SJSA1 (cell line): ENCODE measurements around the gene VSNL1. TPM values are rescaled to one million over a fixed set of nuclear protein-coding genes. Genes with fewer than 3 reads are reported as not detected.

Experiments used
- DNase-seq, 2 experiments: peaks; one replicate each; pipeline ENCODE4 v3.0.0-alpha.2; 2015 to 2020; ENCODE audit warnings: low spot score in 2 of 2, low read depth in 1 of 2
- H3K27ac ChIP-seq: fragments of 250-450 bp; sonication (Bioruptor Pico); 2 replicates; pipeline ENCODE4 v1.5.1; 2020; ENCODE audit warnings: mild to moderate bottlenecking, moderate library complexity
- H3K27me3 ChIP-seq: fragments of 250-450 bp; sonication (Bioruptor Pico); replicated peaks from 2 replicates; pipeline ENCODE4 v1.5.1; 2020; ENCODE audit warnings: mild to moderate bottlenecking, moderate library complexity
- H3K36me3 ChIP-seq: fragments of 250-450 bp; sonication (Bioruptor Pico); 2 replicates; pipeline ENCODE4 v1.5.1; 2020; ENCODE audit warnings: mild to moderate bottlenecking
- H3K4me1 ChIP-seq: fragments of 250-450 bp; sonication (Bioruptor Pico); replicated peaks from 2 replicates; pipeline ENCODE4 v1.6.1; 2021; ENCODE audit warnings: mild to moderate bottlenecking
- H3K4me3 ChIP-seq: fragments of 250-450 bp; sonication (Bioruptor Pico); 2 replicates; pipeline ENCODE4 v1.5.1; 2020; ENCODE audit warnings: mild to moderate bottlenecking
- H3K9me3 ChIP-seq: fragments of 250-450 bp; sonication (Bioruptor Pico); replicated peaks from 2 replicates; pipeline ENCODE4 v1.5.1; 2020; ENCODE audit warnings: mild to moderate bottlenecking
- total RNA-seq: library from RNA; depleted of rRNA; stranded (reverse); fragments of >200 nt; shearing (Covaris generic); gene quantifications from 2 replicates; pipeline ENCODE4 v1.2.3, GENCODE V29; 2014

VSNL1 gene
- total RNA-seq, 1 experiment from 2014 or later, result 1.00 TPM

DNA sequence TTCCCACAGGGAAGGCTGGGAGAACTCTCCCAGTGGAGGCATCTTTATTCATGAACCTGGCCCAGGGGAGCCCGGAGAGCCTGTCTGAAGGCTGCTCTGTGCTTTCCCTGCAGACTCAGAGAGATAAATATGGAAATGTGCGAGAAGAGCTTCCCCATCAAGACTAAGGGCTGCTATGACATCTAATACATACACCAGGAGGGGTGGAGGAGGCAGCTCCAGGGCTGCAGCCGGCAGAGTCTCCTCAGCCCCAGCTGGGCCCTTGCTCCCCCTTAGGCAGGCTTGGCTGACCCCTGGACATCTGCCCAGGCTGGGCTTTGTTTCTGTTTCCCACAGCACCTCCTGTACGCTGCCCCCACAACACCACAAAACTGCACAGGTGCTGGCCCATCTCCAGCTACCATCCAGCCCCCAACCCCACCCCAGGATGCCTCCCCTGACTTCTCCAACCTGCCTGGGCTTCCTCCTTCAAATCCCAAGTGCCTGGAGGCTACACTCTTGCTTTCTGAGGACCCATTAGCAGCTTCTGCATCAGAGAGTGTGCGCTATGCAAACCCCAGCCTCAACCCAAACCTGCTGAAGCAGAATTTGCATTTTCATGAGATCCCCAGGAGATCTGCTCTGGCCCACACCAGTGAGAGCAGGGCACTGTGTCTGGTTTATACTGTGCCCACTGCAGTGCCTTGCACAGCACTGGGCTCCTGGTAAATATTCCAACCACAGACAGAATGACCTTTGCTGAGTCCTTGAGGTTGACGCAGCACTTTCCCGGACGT lies 96.8 kb downstream of the VSNL1 start:
- H3K27me3 ChIP-seq, result no peaks in the 10 kb centered on the region
- no peak for DNase-seq
- no peak overlapping the region for H3K4me3 ChIP-seq
- no peaks in the 10 kb centered on the region for H3K36me3 ChIP-seq
- no peaks in the 10 kb centered on the region for H3K4me1 ChIP-seq
- no peaks in the 10 kb centered on the region for H3K9me3 ChIP-seq
- H3K27ac ChIP-seq, result no peak overlapping the region

DNA sequence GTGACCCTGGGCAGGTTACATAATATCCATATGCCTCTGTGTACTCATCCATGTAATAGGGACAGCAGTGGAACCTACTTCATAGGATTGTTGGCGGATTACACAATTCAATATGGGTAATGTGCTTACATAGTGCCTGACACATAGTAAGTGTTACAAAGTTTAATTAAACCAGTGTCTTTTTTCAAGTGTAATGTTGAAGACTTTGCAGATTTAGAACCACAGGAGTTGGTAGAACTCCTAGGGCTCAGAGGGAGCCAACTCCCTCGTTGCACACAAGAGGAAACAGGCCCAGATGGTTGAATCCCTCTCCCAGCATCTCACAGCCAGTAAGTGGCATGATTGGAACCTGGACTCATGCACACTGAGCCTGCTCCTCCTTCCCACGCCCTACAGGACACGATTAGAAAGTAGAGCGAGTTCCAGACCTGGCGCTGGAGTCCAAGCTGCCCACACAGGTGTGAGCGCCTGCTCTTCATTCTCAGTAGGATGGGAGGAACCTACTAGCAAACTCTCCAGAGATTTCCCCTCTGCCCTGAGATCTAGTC lies 97.8 kb downstream of the VSNL1 start:
- H3K9me3 ChIP-seq, result no peaks in the 10 kb centered on the region
- peaks cover 9% of the 10 kb centered on the region for H3K4me1 ChIP-seq
- DNase-seq, result no peak
- H3K27ac ChIP-seq, result no peak overlapping the region
- H3K27me3 ChIP-seq, result no peaks in the 10 kb centered on the region
- H3K36me3 ChIP-seq, result no peaks in the 10 kb centered on the region
- H3K4me3 ChIP-seq, result no peak overlapping the region

GRCh38 chr2:17640406-17640805 lies 99.9 kb downstream of the VSNL1 start:
- Histone ChIP-seq H3K27ac (no peak overlapping the region), H3K36me3 (no peaks in the 10 kb centered on the region), H3K4me1 (peaks cover 24% of the 10 kb centered on the region), H3K27me3 (no peaks in the 10 kb centered on the region), H3K4me3 (no peak overlapping the region), H3K9me3 (no peaks in the 10 kb centered on the region)
- no peak for DNase-seq

DNA sequence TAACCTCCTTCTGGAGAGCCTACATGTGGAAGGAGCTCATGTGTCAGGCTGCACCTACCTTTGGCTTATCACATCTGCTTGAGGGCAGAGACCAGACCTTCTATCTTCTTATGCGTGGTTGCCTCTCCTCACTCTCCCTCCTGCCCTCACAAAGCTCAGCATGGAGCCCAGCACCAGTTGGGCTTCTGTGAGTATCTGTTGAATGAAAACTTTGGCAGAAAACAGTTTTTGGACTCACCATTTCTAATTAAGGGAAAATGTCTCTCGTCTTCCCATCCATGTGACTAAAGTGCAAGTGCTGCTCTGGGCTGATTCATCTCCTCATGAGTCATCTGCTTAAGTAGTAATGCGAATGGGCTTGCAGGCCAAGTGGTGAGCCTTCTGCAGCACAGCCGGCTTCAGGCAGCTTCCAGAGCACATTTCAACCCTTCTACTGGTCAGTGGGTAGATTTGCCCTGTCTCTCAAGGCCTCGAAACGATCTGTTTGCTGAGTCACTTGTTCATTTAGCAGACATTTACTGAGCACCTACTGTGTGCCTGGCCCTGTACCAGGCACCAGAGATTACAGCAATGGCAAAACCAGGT lies 102.6 kb downstream of the VSNL1 start:
- peak; percentile 68 to 81 for DNase-seq
- Histone ChIP-seq H3K36me3 (no peaks in the 10 kb centered on the region), H3K27me3 (no peaks in the 10 kb centered on the region), H3K4me3 (no peak overlapping the region), H3K27ac (peak overlapping the region; percentile 34), H3K4me1 (peaks cover 29% of the 10 kb centered on the region), H3K9me3 (no peaks in the 10 kb centered on the region)

GRCh38 chr2:17644997-17645720 lies 104.7 kb downstream of the VSNL1 start:
- no peaks in the 10 kb centered on the region for H3K36me3 ChIP-seq
- no peak overlapping the region for H3K4me3 ChIP-seq
- peak in 1 of 2 experiments; percentile 4 for DNase-seq
- peaks cover 29% of the 10 kb centered on the region for H3K4me1 ChIP-seq
- H3K27me3 ChIP-seq, result no peaks in the 10 kb centered on the region
- H3K27ac ChIP-seq, result no peak overlapping the region
- no peaks in the 10 kb centered on the region for H3K9me3 ChIP-seq

GRCh38 chr2:17646081-17646554 lies 105.6 kb downstream of the VSNL1 start:
- no peak overlapping the region for H3K27ac ChIP-seq
- H3K4me1 ChIP-seq, result peaks cover 29% of the 10 kb centered on the region
- DNase-seq, result peak; percentile 57 to 70
- no peak overlapping the region for H3K4me3 ChIP-seq
- H3K9me3 ChIP-seq, result no peaks in the 10 kb centered on the region
- no peaks in the 10 kb centered on the region for H3K27me3 ChIP-seq
- no peaks in the 10 kb centered on the region for H3K36me3 ChIP-seq

GRCh38 chr2:17646838-17647701 lies 106.6 kb downstream of the VSNL1 start:
- Histone ChIP-seq H3K4me3 (no peak overlapping the region), H3K9me3 (no peaks in the 10 kb centered on the region), H3K27ac (no peak overlapping the region), H3K27me3 (no peaks in the 10 kb centered on the region), H3K36me3 (no peaks in the 10 kb centered on the region), H3K4me1 (peaks cover 29% of the 10 kb centered on the region)
- DNase-seq, result no peak

DNA sequence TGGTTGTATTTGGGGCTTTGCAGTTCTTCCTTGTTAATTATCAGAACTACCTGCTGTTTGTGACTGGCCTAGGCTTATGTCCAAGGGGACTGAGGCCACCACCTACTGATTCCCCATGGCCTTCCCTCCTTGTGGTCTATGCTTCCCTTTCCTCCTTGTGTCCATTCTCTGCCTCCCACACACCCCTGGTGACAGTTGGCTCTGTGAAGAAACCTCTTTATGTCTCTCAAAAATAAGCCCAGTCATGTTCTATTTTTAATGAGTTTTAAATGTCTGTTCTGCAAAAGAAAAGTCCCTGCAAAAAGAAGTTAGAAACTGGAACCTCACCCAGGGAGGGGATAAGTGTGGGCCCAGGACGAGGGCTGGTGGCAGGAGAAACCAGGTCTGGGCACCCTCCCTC lies 108.1 kb downstream of the VSNL1 start:
- H3K36me3 ChIP-seq, result no peaks in the 10 kb centered on the region
- no peak overlapping the region for H3K4me3 ChIP-seq
- H3K27ac ChIP-seq, result no peak overlapping the region
- no peaks in the 10 kb centered on the region for H3K9me3 ChIP-seq
- DNase-seq, result no peak
- H3K27me3 ChIP-seq, result no peaks in the 10 kb centered on the region
- H3K4me1 ChIP-seq, result peaks cover 17% of the 10 kb centered on the region

DNA sequence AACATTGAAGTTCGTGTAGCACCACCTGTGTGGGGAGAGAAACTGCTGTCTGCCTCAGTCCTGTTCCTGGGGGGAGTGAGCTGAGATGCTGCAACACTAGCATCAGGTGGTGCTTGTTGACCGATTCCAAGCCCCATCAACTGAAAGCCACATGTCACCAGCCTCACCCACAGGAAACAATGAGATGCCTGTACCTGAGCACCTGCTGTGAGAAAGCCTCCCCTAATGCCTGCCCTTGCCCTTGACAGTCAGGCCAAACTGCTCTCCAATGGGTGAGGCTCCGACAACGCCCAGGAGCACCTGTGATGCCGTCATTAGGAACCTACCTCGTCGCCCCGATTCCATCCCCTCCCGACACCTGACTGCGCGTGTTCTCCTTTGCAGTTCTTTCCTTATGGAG lies 108.5 kb downstream of the VSNL1 start:
- H3K27ac ChIP-seq, result no peak overlapping the region

DNA sequence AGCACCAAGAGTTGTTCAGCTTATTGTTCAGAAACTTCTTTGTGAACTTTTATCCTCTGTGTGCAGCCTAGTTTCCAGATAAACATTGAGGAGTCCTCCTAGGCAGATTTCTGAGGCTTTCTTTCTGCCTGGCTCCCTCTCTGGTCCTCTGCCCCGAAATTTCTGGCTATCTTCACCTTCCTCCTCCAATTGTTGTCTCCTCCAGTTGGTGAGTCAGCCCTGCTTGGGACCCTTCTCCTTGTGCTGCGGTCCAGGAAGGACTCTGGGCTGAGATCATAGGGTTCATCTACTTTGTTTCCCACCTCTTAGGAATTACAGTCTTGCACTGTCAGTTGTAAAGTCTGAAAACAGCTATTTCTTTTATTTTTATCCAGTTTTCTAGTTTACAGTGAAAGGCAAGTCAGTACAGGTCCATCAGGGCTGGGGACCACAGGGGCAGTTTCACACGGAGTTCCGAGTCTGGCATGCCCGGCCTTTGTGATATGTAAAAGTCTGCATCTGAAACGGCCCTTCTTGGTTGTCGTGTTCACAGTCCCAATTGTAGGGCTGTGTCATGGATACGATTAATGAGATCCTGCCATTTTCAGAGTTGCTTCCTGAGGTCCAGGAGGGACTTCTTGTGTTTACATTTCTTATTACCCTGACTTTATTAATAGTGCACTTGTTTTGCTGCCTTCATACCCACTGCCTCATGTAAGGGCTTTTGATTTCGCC lies 112.3 kb downstream of the VSNL1 start:
- Histone ChIP-seq H3K36me3 (no peaks in the 10 kb centered on the region), H3K4me3 (no peak overlapping the region), H3K27ac (no peak overlapping the region), H3K9me3 (no peaks in the 10 kb centered on the region), H3K4me1 (no peaks in the 10 kb centered on the region), H3K27me3 (no peaks in the 10 kb centered on the region)
- DNase-seq, result no peak

More for the DNA sequence above, 108.5 kb downstream of the VSNL1 start:
- no peak overlapping the region for H3K4me3 ChIP-seq
- H3K9me3 ChIP-seq, result no peaks in the 10 kb centered on the region
- no peaks in the 10 kb centered on the region for H3K36me3 ChIP-seq
- no peaks in the 10 kb centered on the region for H3K27me3 ChIP-seq
- peaks cover 13% of the 10 kb centered on the region for H3K4me1 ChIP-seq
- no peak for DNase-seq

- Histone ChIP-seq H3K27me3 (no peaks in the 10 kb centered on the region), H3K36me3 (0 out of 2 replicates have a peak, but pooled peaks cover 9% of the 10 kb centered on the region), H3K4me3 (no peak overlapping the region), H3K9me3 (no peaks in the 10 kb centered on the region), H3K27ac (no peak overlapping the region), H3K4me1 (no peaks in the 10 kb centered on the region)
- DNase-seq, result no peak
Observed at GRCh38 chr2:17657759-17658158, 117.3 kb downstream of the VSNL1 start.

GRCh38 chr2:17658251-17658843 lies 117.9 kb downstream of the VSNL1 start:
- H3K27ac ChIP-seq, result no peak overlapping the region
- no peaks in the 10 kb centered on the region for H3K4me1 ChIP-seq
- no peak overlapping the region for H3K4me3 ChIP-seq
- no peaks in the 10 kb centered on the region for H3K9me3 ChIP-seq
- H3K36me3 ChIP-seq, result peaks cover 15% of the 10 kb centered on the region; the same call in 1 of the 2 replicates
- H3K27me3 ChIP-seq, result no peaks in the 10 kb centered on the region
- DNase-seq, result no peak
